CD4-positive, CD25-positive, alpha-beta regulatory T cell (primary cell): ENCODE measurements around the gene HTD2. TPM values are rescaled to one million over a fixed set of nuclear protein-coding genes. Genes with fewer than 3 reads are reported as not detected.
"Not testable (repeated sequence)": the region's sequence is repeated elsewhere in the genome, so short reads cannot be mapped to it uniquely, and the experiment has no call there.

Source experiments
- ATAC-seq, 2 donors: fragments of 150-1000 bp; cut with Tn5 transposase; one replicate each; pipeline ENCODE4 v1.10.0; 2021; ENCODE audit warnings: low read depth in 2 of 2, moderate number of reproducible peaks in 2 of 2, moderate library complexity in 1 of 2
- DNase-seq, 3 donors: peaks; one replicate each; pipeline versions ENCODE4 v3.0.0 to v3.0.0-alpha.2; 2012 to 2022; ENCODE audit warnings: mixed read lengths in 1 of 3
- H3K27ac ChIP-seq: one replicate; pipeline ENCODE4 v1.7.0; 2013; ENCODE audit warnings: mild to moderate bottlenecking, low read length; ENCODE audit not compliant: insufficient read depth, poor library complexity, severe bottlenecking
- H3K27me3 ChIP-seq: one replicate; pipeline ENCODE4 v1.7.0; 2013; ENCODE audit warnings: low read length; ENCODE audit not compliant: control insufficient read depth, insufficient read depth
- H3K36me3 ChIP-seq: one replicate; pipeline ENCODE4 v1.7.0; 2013; ENCODE audit warnings: mild to moderate bottlenecking, low read length, moderate library complexity; ENCODE audit not compliant: control insufficient read depth, insufficient read depth
- H3K4me1 ChIP-seq: 2 replicates; pipeline ENCODE4 v1.7.0; 2013; ENCODE audit warnings: mild to moderate bottlenecking, low read length; ENCODE audit not compliant: insufficient read depth, control insufficient read depth, poor library complexity, severe bottlenecking
- H3K4me3 ChIP-seq: one replicate; pipeline ENCODE4 v1.7.0; 2013; ENCODE audit warnings: low read depth, mild to moderate bottlenecking, low read length, moderate library complexity
- H3K9me3 ChIP-seq, 2 experiments: 1 replicate in 1 of 2; 2 replicates in 1 of 2; pipeline ENCODE4 v1.7.0; 2013; ENCODE audit warnings: low read length in 2 of 2, mild to moderate bottlenecking in 1 of 2, moderate library complexity in 1 of 2; ENCODE audit not compliant: control insufficient read depth in 2 of 2
- H3K27ac Mint-ChIP-seq, 3 donors: one replicate each; pipeline ENCODE4 v1.8.0; 2020 to 2022; ENCODE audit warnings: mild to moderate bottlenecking in 3 of 3, mixed read lengths in 3 of 3, moderate library complexity in 2 of 3
- H3K27me3 Mint-ChIP-seq: one replicate; pipeline ENCODE4 v1.8.0; 2022; ENCODE audit warnings: mild to moderate bottlenecking, mixed read lengths
- H3K36me3 Mint-ChIP-seq: one replicate; pipeline ENCODE4 v1.8.0; 2020; ENCODE audit warnings: mixed read lengths
- H3K4me1 Mint-ChIP-seq, 4 donors: one replicate each; pipeline ENCODE4 v1.8.0; 2020 to 2022; ENCODE audit warnings: mixed read lengths in 4 of 4, mild to moderate bottlenecking in 1 of 4
- H3K4me3 Mint-ChIP-seq, 4 donors: one replicate each; pipeline ENCODE4 v1.8.0; 2020 to 2022; ENCODE audit warnings: mild to moderate bottlenecking in 4 of 4, mixed read lengths in 4 of 4, moderate library complexity in 3 of 4
- H3K9me3 Mint-ChIP-seq, 7 donors: one replicate each; pipeline ENCODE4 v1.8.0; 2020 to 2022; ENCODE audit warnings: mixed read lengths in 7 of 7, mild to moderate bottlenecking in 3 of 7, moderate library complexity in 2 of 7
- polyA plus RNA-seq, 4 donors: library from polyadenylated mRNA; unstranded; fragments of 300-500 nt; fragmentation: Illumina TruSeq; gene quantifications; one replicate each; pipeline ENCODE4 v1.2.3, GENCODE V29; 2021
- total RNA-seq: library from RNA; stranded (reverse); gene quantifications from one replicate; pipeline ENCODE4 v1.2.3, GENCODE V29; 2022

The HTD2 gene
- total and polyA plus RNA-seq, 5 donors from 2014 or later = 9.7 to 29.5 (median 20.6) TPM

DNA sequence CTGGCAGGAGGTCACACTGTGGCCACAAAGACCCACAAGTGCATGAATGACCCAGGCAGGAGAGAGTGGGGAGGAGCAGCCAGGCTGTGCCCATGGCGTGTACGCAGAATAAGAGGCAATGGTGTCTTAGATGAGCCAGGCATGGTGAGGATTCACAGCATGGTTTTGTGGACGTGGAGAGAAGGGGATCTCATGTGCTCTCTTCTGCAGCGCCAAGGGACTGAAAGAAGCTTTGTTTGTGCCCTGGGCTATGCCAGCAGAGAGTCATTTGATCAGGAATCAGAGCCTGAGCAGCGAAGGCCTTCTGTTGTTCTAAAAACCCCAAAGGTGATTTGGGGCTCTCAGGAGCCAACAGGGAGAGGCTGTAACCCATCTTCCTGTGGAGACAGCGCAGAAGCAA, 19.0 kb upstream of the HTD2 start:
- ATAC-seq (no peak), DNase-seq (no peak)
- H3K27ac Mint-ChIP-seq = no peak overlapping the region
- H3K4me3 ChIP-seq = no peak overlapping the region
- no peaks in the 10 kb centered on the region for H3K27me3 ChIP-seq
- no peak overlapping the region for H3K27ac ChIP-seq
- H3K27me3 Mint-ChIP-seq = no peaks in the 10 kb centered on the region
- H3K9me3 Mint-ChIP-seq = no peaks in the 10 kb centered on the region
- peaks cover 0 to 3% (median 0%) of the 10 kb centered on the region in 4 donors for H3K4me1 Mint-ChIP-seq
- no peaks in the 10 kb centered on the region for H3K36me3 ChIP-seq
- H3K9me3 ChIP-seq = no peaks in the 10 kb centered on the region
- H3K4me3 Mint-ChIP-seq = no peak overlapping the region
- H3K36me3 Mint-ChIP-seq = peaks cover 17% of the 10 kb centered on the region
- no peaks in the 10 kb centered on the region for H3K4me1 ChIP-seq

DNA sequence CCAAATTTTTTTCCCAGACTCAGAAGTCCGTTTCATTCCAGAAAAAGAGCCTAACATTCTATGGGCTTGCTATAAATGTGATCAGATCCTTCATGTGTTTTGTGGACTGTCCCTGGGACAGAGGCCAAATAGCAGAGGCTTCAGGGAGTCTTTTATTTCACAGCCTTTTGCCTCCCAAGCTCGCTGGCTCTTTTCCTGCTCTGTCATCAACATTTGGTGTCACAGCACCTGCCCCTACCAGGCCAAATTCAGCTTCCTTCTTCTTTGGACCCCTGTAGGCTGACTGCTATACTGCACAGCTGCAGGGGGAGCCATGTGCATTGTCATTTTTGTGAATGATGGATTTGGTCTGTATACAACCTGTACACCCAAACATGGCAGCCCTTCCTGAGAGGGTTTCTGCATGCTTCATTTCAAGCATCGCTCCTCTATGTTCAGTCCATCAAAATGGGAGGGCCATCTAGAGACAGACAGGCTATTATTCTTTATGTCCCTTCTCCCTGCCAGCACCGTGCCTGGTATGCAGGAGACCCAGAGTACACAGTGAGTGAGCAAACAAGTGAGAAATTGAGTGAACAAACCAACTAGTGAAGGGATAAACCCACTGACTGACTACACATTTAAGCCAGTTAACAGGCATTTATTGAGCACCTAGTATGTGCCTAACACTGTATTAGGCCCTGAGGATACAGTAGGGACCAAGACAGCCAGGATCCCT, 18.1 kb upstream of the HTD2 start:
- H3K9me3 Mint-ChIP-seq = peaks cover 0 to 1% (median 0%) of the 10 kb centered on the region in 7 donors
- ATAC-seq (no peak), DNase-seq (no peak)
- H3K36me3 Mint-ChIP-seq = peaks cover 19% of the 10 kb centered on the region
- Histone ChIP-seq H3K9me3 (no peaks in the 10 kb centered on the region), H3K4me3 (no peak overlapping the region), H3K4me1 (no peaks in the 10 kb centered on the region), H3K36me3 (no peaks in the 10 kb centered on the region), H3K27me3 (no peaks in the 10 kb centered on the region), H3K27ac (no peak overlapping the region)
- no peak overlapping the region for H3K4me3 Mint-ChIP-seq
- no peaks in the 10 kb centered on the region for H3K27me3 Mint-ChIP-seq
- H3K4me1 Mint-ChIP-seq = peaks cover 0 to 3% (median 0%) of the 10 kb centered on the region in 4 donors
- no peak overlapping the region for H3K27ac Mint-ChIP-seq

DNA sequence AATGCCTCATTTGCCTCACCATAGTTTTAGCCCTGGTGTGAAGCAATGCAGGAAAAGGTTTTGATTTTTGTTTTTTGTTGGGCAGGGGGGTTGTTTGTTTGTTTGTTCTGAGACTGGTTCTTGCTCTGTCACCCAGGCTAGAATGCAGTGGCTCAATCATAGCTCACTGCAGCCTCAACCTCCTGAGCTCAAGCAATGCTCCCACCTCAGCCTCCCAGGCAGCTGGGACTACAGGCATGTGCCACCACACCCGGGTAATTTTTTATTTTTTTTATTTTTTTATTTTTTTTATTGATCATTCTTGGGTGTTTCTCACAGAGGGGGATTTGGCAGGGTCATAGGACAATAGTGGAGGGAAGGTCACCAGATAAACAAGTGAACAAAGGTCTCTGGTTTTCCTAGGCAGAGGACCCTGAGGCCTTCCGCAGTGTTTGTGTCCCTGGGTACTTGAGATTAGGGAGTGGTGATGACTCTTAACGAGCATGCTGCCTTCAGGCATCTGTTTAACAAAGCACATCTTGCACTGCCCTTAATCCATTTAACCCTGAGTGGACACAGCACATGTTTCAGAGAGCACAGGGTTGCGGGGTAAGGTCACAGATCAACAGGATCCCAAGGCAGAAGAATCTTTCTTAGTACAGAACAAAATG, 17.2 kb upstream of the HTD2 start:
- not testable (repeated sequence) for H3K4me3 Mint-ChIP-seq, H3K9me3 Mint-ChIP-seq

DNA sequence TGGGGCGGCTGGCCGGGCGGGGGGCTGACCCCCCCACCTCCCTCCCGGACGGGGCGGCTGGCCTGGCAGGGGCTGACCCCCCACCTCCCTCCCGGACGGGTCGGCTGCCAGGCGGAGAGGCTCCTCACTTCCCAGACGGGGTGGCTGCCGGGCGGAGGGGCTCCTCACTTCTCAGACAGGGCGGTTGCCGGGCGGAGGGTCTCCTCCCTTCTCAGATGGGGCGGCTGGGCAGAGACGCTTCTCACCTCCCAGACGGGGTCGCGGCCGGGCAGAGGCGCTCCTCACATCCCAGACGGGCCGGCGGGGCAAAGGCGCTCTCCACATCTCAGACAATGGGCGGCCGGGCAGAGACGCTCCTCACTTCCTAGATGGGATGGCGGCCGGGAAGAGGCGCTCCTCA, 15.9 kb upstream of the HTD2 start:
- H3K4me1 ChIP-seq, H3K4me1 Mint-ChIP-seq, H3K4me3 ChIP-seq, H3K27me3 Mint-ChIP-seq, DNase-seq, H3K27ac ChIP-seq, H3K9me3 ChIP-seq, H3K4me3 Mint-ChIP-seq, H3K36me3 ChIP-seq, H3K9me3 Mint-ChIP-seq, H3K27me3 ChIP-seq, ATAC-seq, H3K27ac Mint-ChIP-seq: not testable (repeated sequence)
- H3K36me3 Mint-ChIP-seq = peaks cover 13% of the 10 kb centered on the region

More for the DNA sequence above, 17.2 kb upstream of the HTD2 start:
- H3K36me3 ChIP-seq, H3K27me3 ChIP-seq, DNase-seq, H3K27ac ChIP-seq, ATAC-seq, H3K27me3 Mint-ChIP-seq, H3K27ac Mint-ChIP-seq, H3K4me3 ChIP-seq, H3K4me1 Mint-ChIP-seq, H3K4me1 ChIP-seq, H3K9me3 ChIP-seq: not testable (repeated sequence)
- H3K36me3 Mint-ChIP-seq = peaks cover 21% of the 10 kb centered on the region

DNA sequence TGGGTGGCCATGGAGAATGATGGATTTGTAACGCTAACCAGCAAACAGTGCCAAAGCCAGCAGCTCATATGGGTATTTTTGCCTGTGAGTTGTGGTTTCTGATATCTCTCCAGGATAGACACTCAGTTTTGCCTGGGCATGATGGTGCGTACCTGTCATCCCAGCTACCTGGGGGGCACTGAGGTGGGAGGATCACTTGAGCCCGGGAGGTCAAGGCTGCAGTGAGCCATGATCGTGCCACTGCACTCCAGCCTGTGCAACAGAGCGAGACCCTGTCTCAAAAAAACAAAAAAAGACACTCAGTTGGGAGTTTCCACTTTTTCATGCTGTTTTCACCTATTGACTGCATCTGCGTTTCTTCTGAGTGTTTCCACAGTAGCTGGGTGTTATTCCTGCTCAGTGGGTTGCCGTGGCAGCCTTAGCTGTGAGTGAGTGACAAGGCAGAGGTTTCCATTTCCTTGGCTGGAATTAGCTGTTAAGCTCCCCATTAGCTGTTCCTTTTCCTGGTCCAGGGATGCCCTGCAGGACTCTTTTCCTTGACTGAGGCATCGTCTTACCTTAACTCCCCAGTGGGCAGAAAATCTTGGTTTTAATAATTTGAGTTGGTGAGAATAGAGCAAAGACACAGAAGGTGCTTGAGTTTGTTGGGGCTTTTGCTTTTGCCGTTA, 14.5 kb upstream of the HTD2 start:
- no peak overlapping the region for H3K27ac ChIP-seq
- DNase-seq = no peak
- peaks cover 0 to 4% (median 0%) of the 10 kb centered on the region in 7 donors for H3K9me3 Mint-ChIP-seq
- H3K4me1 ChIP-seq = no peaks in the 10 kb centered on the region
- H3K4me3 Mint-ChIP-seq = no peak overlapping the region
- no peaks in the 10 kb centered on the region for H3K9me3 ChIP-seq
- no peaks in the 10 kb centered on the region for H3K36me3 ChIP-seq
- no peak overlapping the region for H3K4me3 ChIP-seq
- ATAC-seq = no peak
- H3K27me3 Mint-ChIP-seq = no peaks in the 10 kb centered on the region
- no peaks in the 10 kb centered on the region for H3K27me3 ChIP-seq
- H3K27ac Mint-ChIP-seq = no peak overlapping the region
- no peaks in the 10 kb centered on the region for H3K4me1 Mint-ChIP-seq
- H3K36me3 Mint-ChIP-seq = peaks cover 12% of the 10 kb centered on the region

DNA sequence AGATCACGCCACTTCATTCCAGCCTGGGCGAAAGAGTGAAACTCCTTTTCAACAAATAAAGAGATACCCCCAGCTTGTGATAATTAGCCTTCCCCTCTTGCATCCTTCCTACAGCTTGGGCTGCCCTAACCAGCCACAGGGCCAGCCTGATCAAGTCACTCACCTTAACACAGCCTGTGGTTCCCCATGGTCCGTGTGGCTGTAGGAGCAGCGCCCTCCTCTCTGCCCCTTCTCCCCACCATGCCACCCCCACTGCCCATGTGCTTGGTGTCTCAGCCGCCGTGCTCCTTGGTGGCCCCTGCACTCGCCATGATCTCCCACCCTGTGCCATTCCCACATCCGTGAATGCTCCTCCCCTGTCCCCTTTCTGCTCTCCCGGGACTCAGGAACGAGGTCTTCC, 13.5 kb upstream of the HTD2 start:
- H3K4me3 ChIP-seq = no peak overlapping the region
- H3K9me3 ChIP-seq = no peaks in the 10 kb centered on the region
- no peaks in the 10 kb centered on the region for H3K36me3 ChIP-seq
- peaks cover under 1% of the 10 kb centered on the region for H3K27me3 Mint-ChIP-seq
- H3K27ac Mint-ChIP-seq = no peak overlapping the region
- H3K36me3 Mint-ChIP-seq = peaks cover 12% of the 10 kb centered on the region
- H3K4me3 Mint-ChIP-seq = no peak overlapping the region
- H3K4me1 ChIP-seq = no peaks in the 10 kb centered on the region
- H3K27ac ChIP-seq = no peak overlapping the region
- H3K27me3 ChIP-seq = no peaks in the 10 kb centered on the region
- DNase-seq (no peak), ATAC-seq (no peak)
- peaks cover 0 to 4% (median 0%) of the 10 kb centered on the region in 7 donors for H3K9me3 Mint-ChIP-seq
- H3K4me1 Mint-ChIP-seq = no peaks in the 10 kb centered on the region

DNA sequence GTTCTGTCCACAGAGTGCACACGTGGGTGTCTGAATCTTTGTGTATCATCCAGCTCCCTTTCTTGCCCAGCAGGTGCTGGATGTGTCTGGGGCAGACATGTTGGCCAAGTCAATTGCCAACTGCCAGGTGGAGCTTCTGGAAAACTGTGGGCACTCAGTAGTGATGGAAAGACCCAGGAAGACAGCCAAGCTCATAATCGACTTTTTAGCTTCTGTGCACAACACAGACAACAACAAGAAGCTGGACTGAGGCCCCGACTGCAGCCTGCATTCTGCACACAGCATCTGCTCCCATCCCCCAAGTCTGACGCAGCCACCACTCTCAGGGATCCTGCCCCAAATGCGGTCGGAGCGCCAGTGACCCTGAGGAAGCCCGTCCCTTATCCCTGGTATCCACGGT, 12.8 kb upstream of the HTD2 start:
- Histone ChIP-seq H3K36me3 (no peaks in the 10 kb centered on the region), H3K4me1 (no peaks in the 10 kb centered on the region), H3K4me3 (no peak overlapping the region), H3K27ac (no peak overlapping the region), H3K9me3 (no peaks in the 10 kb centered on the region), H3K27me3 (no peaks in the 10 kb centered on the region)
- no peaks in the 10 kb centered on the region for H3K4me1 Mint-ChIP-seq
- no peak overlapping the region for H3K27ac Mint-ChIP-seq
- no peak overlapping the region for H3K4me3 Mint-ChIP-seq
- H3K9me3 Mint-ChIP-seq = peaks cover 0 to 4% (median 0%) of the 10 kb centered on the region in 7 donors
- peaks cover 12% of the 10 kb centered on the region for H3K36me3 Mint-ChIP-seq
- H3K27me3 Mint-ChIP-seq = peaks cover 6% of the 10 kb centered on the region
- ATAC-seq (no peak), DNase-seq (no peak)
